ENCODE measurements around the gene SOBP.
"Not testable (repeated sequence)": the region's sequence is repeated elsewhere in the genome, so short reads cannot be mapped to it uniquely, and the experiment has no call there.

SOBP gene

DNA sequence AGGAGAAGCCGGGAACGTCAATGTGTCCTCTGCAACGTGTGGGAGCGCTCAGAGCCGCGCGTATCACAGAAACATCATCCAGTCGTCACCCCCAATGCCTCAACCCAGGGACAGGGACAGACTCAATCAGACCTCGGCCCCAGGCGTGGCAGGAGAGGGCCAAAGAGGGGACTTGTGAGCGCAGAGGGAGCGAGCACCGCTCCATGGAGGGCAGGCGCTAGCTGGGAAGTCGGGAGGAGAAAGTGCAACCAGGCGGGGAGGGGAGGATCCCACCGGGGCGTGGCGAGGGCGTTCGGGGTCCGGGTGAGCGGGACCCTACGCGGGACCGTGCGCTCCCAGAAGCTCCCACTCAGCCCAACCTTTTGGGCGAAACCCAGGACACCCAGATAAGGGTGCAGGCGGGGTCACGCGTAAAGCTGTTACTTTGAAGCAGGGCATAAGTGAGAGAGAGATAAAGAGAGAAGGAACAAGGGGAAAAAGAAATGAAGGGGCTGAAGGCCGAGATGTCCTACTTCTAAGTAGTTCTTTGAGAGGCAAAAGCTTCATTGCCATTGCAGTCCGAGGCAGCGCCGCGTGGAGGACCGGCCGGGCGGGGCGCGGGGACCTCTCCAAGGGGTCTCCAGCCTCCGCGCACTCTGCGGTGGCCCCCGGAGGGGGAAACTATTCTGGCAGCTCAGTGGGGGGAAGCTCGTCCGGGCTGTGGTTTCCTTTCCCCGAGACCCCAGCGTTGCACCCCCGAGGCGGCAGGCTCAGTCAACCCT is 862 bp upstream of the SOBP start:
- DNase-seq (ENCODE audit: low spot score), result peak; percentile 80

DNA sequence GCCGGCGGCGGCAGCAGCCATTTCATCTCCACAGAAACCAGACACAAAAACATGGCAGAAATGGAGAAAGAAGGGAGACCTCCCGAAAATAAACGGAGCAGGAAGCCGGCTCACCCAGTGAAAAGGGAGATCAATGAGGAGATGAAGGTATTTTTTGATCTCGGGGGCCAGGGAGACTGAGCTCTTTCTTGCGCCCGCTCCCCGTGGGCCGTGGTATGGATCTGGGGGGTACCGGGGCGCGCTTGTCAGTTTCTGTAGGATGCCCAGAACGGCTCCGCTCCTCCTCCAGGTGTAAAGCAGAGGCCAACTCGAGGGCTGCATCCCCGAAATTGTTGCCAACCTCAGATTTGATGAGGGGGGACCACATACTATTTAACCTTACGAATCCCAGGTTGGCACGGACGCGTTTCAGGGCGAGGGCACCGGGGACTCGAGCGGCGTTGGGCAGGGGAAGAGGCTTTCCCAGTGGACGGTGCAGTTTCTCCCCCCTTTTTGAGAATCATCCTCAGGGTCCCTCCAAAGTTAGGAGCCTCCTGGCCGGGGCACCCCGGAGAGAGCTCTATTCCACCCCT is 735 bp downstream of the SOBP start:
- peak; percentile 77 for DNase-seq (ENCODE audit: low spot score)

DNA sequence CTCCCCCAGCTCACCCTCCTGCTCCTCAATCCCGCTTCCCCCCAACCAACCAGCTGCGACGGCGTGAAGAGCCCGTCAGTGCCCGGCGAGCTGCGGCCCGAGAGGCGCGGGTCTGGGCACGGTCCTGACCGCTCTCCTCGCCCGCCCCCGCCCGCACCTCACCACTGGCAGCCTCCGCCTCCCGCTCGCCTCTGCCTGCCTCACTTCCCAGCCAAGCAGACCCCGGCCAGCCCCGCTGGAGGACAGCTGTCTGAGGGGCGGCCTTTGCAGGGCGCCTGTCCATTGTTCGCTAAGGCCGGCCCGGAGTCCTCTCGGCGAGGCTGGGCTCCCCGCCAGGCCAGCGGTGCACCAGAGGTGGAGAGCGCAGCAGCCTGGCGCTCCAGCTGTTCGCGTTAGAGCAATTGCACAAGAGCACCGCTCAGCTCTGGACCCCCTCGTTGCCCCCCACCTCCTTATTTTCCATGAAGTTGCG is 1.3 kb downstream of the SOBP start:
- peak; percentile 93 for DNase-seq (ENCODE audit: low spot score)

DNA sequence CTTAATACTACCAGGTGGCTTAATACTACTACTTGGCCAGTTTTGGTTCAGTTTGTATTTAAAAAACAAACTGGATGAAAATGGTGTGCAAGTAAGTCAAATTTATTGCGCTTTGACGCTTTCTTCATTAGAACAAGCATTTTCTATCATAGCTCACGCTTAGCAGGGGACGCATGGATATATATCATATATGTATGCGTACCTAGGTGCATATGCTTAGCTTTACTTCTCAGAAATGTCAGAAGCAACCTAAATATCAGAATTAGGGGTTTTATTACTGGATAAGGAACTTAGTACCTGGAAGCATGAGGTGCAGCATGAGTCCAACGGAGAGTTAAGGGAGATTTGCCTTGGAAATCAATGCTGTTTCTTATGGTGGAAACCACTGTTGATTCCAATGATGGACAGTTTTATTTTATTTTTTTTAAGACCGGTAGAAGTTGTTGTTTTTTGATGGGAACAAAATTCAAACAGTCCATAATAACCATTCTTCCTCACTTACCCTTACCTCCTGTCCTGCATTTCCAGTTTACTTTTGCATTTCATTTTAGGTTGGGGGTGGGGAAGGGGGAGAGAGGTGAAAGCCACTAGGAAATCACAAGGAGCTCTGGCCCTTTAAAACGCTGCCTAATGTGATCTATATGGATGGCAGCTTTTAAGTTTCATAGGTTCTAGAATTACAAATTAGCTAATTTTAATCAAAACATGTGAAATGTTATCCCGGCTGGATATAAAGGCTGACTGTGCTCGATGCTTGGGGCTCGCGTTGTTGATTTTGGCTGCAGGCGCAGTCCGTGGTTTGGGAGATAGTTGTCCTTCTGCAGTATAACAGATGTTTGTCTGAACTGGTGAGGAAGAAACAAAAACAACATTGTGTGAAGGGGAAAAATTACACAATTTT is 2.1 kb downstream of the SOBP start:
- DNase-seq (ENCODE audit: low spot score), result no peak

DNA sequence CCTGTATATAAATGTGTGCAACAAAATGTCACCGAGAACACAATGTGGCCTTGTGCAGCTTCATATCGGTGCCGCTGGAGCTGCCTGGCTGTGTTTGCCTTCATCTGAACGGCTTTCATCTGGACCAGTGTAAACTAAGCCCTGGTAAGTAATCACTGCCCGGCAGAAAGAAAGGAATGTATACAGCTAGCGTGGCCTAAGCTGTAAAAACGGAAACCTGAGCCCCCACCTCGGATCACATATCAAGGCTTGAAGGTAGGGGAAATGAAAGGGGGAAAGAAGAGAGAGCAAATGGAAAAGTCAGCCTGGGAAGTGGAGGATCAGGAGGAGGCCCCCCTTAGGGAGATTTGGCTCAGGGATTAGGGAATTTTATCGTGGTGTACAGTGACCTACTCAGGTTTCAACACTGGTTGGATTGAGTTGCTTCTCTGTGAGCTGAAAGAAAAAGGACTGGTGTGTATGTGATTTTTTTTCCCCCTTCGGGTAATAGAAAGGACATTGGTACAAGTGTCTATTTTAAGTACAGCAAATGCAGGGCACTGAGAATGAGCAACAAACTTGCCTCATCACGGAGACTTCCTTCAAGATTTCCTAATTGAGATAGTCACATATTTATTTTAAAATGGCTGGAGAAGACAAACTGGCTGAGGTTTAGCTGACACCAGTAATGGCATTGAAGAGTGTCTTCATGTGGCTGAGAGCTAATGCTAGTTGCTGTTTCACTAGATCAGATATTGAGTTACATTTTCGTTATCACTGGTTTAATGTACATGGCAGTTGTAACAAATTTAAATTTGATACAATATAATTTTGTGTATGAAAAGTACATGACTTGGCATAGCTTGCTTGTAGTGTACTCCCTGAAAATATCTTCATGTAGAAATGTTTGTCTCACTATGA is 3.5 kb downstream of the SOBP start:
- peak; percentile 64 for DNase-seq (ENCODE audit: low spot score)

DNA sequence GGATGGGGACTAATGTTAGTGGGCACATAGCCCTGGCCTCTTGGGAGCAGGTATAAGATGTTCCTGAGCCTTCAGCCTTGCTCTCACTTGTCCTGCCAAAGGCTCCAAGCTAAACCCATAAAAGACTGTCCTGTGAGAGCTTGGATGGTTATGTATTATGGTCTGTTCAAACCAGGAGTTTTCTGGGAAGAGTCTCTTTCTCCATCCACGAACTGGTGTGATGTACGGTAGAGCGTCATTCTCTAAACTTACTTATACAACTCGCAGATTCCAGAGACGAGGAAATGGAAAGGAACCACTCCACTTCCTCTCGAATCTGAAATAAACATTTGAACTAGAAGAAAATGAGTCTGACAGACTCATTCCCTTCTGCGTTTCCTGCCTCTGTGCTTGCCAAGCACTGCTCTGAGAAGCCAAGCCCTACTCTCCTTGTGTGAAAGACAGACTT is 5.3 kb downstream of the SOBP start:
- peak; percentile 69 for DNase-seq (ENCODE audit: low spot score)

DNA sequence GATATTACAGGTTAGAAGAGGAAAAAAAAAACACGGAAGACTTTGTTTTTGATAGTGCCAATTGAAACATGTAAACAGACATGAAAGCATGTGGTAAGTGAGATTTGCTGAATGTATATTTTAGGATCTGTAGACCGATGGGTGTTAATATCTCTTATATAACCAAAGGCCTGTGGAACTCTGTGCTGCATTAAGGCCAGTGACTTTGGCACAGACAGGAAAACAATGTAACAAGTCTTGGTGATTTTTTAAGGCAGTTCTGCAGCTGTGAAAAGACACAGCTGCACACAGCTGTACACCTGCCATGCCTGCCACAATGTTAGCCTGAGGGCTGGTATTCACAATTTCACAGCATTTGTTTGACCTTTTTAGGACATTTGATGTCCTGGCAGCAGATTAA is 6.1 kb downstream of the SOBP start:
- DNase-seq (ENCODE audit: low spot score), result no peak

DNA sequence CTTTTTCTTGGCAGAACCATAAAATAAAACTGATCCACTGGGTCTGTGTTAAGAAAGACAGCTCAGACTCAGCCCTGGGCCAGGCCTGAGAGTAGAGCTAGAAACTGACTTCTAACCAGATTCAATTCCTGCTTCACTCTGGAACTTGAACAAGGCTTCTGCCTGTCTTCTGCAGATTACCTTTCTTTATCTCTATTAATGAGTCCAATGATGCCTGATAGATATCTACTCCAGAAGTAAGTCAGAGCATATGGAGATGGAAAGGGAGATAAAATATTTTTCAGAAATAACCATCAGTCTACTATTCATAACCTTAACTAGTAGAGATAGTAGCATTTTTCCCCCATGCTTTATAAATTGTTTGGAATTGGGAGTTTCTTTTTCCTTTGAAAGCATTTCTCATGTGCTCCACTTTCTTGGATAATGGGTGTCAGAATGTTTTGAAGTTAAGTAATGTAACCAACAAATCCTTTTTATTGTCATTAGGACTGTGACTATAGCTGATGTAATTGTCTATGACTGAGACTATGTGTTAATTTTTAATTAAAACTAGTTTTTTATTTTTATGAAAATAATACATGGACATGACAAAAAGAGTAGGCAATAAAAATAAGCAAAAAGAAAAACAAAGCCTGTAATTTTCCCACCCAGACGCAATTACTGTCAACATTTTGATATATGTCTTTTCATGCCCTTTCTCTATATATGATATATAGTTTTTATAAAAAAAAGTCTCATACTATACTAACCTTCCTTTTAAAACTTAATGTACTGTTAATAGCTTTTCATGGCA is 7.2 kb downstream of the SOBP start:
- DNase-seq (ENCODE audit: low spot score), result no peak

DNA sequence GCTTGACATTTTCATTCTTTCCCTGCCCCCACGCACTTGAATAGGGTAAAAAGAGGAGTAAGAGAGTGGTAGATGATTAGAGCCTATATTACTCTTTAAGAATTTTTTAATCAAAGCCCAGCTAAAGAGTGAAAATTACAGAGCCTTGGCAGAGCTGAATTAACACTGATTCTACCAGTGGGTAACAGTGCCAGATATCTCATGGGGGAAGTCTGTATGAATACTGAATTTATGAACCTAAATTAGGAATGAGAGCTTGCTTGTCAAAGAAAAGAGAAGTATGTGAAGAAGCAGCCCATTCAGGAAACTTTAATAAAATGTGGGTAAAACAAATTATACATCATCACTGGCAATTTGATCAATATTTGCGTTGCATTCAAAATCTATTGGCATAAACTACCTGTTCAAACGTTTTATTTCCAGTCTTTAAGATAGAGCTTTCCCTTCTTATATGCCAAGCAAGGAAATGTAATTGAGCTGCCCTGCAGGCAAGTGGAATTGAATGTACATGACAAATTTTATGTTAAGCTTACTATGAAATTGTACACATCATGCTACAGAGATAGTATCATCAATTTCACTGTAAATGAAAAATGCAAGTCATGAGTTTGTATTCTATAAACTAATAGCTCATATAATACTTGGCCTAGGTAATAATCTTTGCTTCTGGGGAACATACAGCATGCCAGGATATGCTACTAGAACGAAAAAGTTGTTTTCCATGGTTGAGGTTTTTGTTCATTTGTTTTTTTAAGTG is 14.5 kb downstream of the SOBP start:
- DNase-seq (ENCODE audit: low spot score), result no peak

DNA sequence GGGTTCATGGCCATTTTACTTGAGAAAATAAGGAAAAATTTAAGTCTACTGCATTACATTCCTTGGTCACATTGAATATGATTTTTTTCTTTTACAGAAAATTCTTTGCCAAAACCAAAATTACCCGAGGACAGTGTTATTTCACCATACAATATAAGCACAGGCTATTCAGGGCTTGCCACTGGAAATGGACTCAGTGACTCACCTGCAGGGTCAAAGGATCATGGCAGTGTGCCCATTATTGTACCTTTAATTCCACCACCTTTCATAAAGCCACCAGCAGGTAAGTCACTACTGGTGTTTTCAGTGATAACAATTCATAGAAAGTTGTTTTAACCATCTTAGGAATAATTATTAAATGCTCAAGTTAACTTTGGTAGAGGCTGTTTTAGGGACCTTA is 16.2 kb downstream of the SOBP start:
- DNase-seq (ENCODE audit: low spot score), result no peak

DNA sequence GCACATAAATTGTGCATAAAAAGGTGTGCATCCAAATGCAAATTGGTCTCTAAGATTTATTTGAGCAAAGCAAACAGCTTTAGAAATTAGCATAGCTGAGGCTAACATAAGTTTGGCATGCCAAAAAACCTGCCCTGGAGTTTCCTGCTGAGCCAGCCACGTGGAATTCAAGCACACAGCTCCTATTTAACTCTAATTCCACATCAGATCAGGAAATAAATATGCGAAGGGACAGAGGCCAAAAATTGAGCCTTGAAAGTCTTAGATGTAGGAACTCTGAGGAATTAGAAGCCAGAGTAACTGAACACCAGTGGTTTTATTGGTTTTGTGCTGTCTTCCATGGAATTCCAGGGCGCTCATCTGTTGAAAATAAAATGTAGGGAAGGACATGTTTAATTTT is 19.6 kb downstream of the SOBP start:
- DNase-seq (ENCODE audit: low spot score), result no peak

DNA sequence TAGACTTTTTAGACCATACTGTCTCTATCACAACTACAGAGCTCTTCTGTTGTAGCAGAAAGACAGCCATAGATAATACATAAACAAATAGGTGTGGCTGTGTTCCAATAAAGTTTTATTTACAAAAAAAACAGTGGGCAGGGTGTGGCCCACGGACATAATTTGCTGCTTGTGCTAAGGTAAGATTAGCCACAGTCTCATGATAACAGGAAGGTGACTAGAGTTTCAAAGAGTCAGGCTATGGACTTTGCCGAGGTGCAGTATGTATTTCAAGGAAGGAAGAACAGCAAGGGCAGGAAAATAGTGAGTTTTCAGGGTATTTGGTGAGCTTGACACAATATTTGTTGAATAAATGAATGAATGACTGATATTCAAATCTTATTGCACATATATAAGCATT is 20.2 kb downstream of the SOBP start:
- no peak for DNase-seq (ENCODE audit: low spot score)

DNA sequence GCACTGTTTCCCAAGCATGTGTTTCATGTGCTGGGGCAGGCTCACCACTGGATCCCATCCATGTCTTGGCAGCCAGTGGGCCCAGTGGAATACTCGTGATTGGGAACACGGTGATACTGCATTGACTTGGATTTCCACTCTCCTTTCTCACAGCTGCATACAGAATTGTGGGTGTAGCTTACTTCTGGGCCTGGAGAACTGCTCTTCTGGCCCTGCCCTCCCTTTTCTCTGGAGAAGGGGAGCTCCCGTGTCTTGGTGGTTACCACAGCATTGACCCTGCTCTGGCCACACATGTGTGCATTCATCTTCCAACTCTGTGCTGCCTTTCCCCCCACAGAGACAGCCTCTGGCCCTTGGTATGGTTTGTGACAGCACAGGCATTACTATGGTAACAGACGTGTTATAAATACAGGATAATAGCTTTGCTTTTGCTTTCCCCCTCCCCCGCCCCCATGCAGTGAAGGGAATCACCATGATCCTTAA is 21.6 kb downstream of the SOBP start:
- peak; percentile 79 for DNase-seq (ENCODE audit: low spot score)

DNA sequence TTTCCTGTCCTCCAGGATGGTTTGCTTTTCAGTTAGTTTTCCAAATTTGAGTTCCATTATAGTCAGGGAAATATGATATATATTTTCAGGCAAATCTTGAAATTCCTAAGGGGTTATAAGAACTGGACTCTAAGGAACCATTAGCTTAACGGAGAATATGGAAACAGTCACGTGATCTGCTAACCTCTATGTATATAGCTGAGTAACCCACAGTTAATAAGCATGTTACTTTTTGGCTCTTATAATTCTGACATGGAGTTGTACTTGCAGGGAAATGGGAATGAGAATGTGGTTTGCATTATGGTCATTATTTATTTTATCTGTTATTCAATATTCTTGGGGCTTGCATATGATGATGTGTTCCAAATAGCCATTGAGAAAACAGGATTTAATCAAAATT is 23.3 kb downstream of the SOBP start:
- no peak for DNase-seq (ENCODE audit: low spot score)

DNA sequence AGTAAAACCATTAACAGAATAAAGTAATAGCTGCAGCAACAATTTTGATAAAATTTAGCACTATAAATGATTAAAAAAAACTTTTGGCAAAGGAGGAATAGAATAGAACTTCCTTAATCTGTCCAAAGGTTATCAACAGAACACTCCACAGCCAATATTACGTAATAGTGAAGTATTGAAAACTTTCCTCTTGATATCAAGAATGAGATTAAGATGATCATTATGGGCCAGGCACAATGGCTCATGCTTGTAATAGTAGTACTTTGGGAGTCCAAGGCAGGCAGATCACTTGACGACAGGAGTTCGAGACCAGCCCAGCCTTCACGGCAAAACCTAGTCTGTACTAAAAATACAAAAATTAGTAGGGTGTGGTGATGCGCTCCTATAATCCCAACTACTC is 26.0 kb downstream of the SOBP start:
- no peak for DNase-seq (ENCODE audit: low spot score)

DNA sequence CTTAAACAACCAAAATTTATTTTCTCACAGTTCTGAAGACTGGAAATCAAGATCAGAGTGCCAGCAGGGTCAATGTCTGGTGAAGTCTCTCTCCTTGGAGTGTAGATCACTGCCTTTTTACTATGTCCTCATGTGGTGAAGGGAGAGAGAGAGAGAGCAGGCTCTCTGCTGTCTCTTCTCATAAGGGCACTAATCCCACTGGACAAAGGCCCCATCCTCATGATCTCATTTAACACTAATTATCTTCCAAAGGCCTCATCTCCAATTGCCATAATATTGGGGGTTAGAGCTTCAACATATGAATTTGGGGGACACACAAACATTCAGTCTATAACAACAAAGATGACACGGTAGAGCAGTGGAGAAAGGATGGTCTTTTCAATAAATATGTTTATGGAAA is 27.4 kb downstream of the SOBP start:
- no peak for DNase-seq (ENCODE audit: low spot score)

DNA sequence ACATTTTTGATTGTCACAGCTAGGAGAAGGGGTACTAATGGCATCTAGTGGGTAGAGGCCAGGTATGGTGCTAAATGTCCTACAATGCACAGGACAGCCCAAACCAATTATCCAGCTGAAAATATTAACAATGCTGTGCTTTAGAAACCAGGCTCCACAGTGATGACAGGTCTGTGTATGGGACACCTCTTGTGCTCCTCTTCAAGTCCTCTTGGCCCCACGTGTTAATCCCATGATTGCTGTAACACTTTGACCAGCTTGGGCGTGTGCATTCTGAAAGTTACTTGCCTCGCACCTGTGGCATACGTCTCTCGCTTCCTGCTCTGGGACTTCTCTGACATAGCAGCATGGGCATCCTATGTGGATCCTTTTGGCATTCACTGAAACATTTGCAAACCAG is 29.3 kb downstream of the SOBP start:
- DNase-seq (ENCODE audit: low spot score), result not testable (repeated sequence)

DNA sequence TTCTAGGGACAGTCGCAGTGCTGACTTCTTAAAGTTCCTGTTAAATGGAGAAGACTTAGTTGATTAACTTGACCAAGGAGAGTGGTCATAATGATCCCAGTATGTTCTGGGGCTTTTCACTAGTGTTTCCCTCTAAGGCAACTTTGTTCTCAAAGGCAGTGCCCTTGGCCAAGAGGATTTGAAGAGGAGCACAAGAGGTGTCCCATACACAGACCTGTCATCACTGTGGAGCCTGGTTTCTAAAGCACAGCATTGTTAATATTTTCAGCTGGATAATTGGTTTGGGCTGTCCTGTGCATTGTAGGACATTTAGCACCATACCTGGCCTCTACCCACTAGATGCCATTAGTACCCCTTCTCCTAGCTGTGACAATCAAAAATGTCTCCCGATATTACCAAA is 30.8 kb downstream of the SOBP start:
- DNase-seq (ENCODE audit: low spot score), result not testable (repeated sequence)

DNA sequence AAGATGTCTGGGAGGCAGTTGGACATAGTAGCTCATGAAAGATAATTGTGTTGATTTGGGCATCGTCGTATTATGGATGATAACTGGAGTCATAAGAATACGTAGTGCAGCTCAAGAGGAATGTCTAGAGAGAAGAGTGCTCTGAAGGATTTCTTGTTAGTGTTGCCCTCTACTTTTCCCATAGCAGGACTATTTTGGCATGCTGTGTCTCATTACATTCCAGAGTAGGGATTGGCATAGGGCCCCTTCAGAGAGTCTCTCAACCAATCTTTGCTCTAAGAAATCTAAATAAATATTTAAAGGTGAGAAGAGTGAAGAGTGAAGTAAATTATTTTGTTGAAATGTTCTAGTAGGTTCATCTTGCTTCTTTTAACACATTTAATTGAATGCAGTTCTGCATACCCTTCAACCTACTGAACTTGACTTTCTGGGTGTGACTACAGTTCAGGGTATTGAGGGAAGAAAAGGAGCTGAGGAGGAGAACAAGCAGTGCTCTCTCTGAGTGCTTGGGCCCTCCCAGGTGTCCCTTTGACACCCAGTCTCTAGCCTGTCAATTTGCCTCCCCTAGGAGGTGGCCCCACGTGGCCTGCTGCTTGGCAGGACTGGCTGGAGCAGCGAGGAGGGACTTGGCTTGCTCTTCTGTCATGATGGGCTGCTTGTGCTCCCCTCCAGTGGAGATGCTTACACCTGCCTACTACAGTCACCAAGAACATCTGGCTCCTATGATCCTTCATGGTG is 33.3 kb downstream of the SOBP start:
- no peak for DNase-seq (ENCODE audit: low spot score)
